Stimulated activated CD8-positive, alpha-beta memory T cell treated with anti-CD3 and anti-CD28 coated beads, Interleukin-7, amount 100 ng/mL, for 24 hours (primary cell): ENCODE measurements around the gene MTUS2.
"Not testable (repeated sequence)": the region's sequence is repeated elsewhere in the genome, so short reads cannot be mapped to it uniquely, and the experiment has no call there.

Experiments
- DNase-seq: peaks from one replicate; pipeline ENCODE4 v3.0.0-alpha.2; 2020; ENCODE audit warnings: low read depth

The MTUS2 gene

GRCh38 chr13:29319451-29319850, 499.3 kb downstream of the MTUS2 start:
- no peak for DNase-seq

- DNase-seq: no peak
Measured at GRCh38 chr13:29323954-29324353, 503.8 kb downstream of the MTUS2 start.

GRCh38 chr13:29324601-29325000, 504.5 kb downstream of the MTUS2 start:
- no peak for DNase-seq

GRCh38 chr13:29328501-29328900, 508.4 kb downstream of the MTUS2 start:
- no peak for DNase-seq

GRCh38 chr13:29336356-29336755, 516.2 kb downstream of the MTUS2 start:
- DNase-seq: no peak

- DNase-seq: no peak
Measured at GRCh38 chr13:29339386-29340272, 519.5 kb downstream of the MTUS2 start.

- not testable (repeated sequence) for DNase-seq
Measured at GRCh38 chr13:29345860-29346582, 525.9 kb downstream of the MTUS2 start.

- DNase-seq: no peak
Measured at GRCh38 chr13:29355029-29355428, 534.9 kb downstream of the MTUS2 start.

- no peak for DNase-seq
Measured at GRCh38 chr13:29359181-29359580, 539.0 kb downstream of the MTUS2 start.

GRCh38 chr13:29361716-29362115, 541.6 kb downstream of the MTUS2 start:
- DNase-seq: no peak

- DNase-seq: no peak
Measured at GRCh38 chr13:29362849-29363604, 542.9 kb downstream of the MTUS2 start.

- no peak for DNase-seq
Measured at GRCh38 chr13:29369060-29369743, 549.1 kb downstream of the MTUS2 start.

- DNase-seq: no peak
Measured at GRCh38 chr13:29379281-29379680, 559.1 kb downstream of the MTUS2 start.

GRCh38 chr13:29379865-29380264, 559.7 kb downstream of the MTUS2 start:
- no peak for DNase-seq

GRCh38 chr13:29382021-29382420, 561.9 kb downstream of the MTUS2 start:
- no peak for DNase-seq

GRCh38 chr13:29383476-29383875, 563.3 kb downstream of the MTUS2 start:
- DNase-seq: no peak

- DNase-seq: no peak
Measured at GRCh38 chr13:29384466-29384865, 564.3 kb downstream of the MTUS2 start.

- DNase-seq: no peak
Measured at GRCh38 chr13:29384871-29385270, 564.7 kb downstream of the MTUS2 start.

- no peak for DNase-seq
Measured at GRCh38 chr13:29386246-29386645, 566.1 kb downstream of the MTUS2 start.

GRCh38 chr13:29390598-29390997, 570.5 kb downstream of the MTUS2 start:
- DNase-seq: not testable (repeated sequence)

- DNase-seq: no peak
Measured at GRCh38 chr13:29396446-29396845, 576.3 kb downstream of the MTUS2 start.

GRCh38 chr13:29397265-29397664, 577.1 kb downstream of the MTUS2 start:
- DNase-seq: no peak
